HepG2 (cell line): ENCODE measurements around the gene CYP27B1.

Experiments used
- FOXK1 ChIP-seq: sonication (generic); formaldehyde crosslinking; IDR thresholded peaks from 2 replicates; pipeline ENCODE4 v1.4.0; 2020; ENCODE audit warnings: low read depth, missing genetic modification reagents, borderline replicate concordance
- HMG20A ChIP-seq: IDR thresholded peaks from 2 replicates; pipeline ENCODE4 v1.6.1; 2016; ENCODE audit warnings: borderline replicate concordance
- KLF6 ChIP-seq: IDR thresholded peaks from 2 replicates; pipeline ENCODE4 v1.8.0; 2016; ENCODE audit warnings: missing biosample characterization, missing genetic modification reagents
- PAF1 ChIP-seq: IDR thresholded peaks from 2 replicates; pipeline ENCODE4 v1.6.1; 2016; ENCODE audit warnings: missing genetic modification reagents, missing compliant biosample characterization
- POLR2A ChIP-seq, 2 experiments: IDR thresholded peaks; 2 replicates each; pipeline ENCODE4 v1.6.1; 2011; ENCODE audit warnings: low read depth in 2 of 2, low read length in 2 of 2, mild to moderate bottlenecking in 1 of 2, moderate library complexity in 1 of 2; ENCODE audit not compliant: insufficient read depth in 1 of 2
- TAF1 ChIP-seq: sonication (generic); formaldehyde crosslinking; IDR thresholded peaks from 2 replicates; pipeline ENCODE4 v1.4.0; 2020; ENCODE audit warnings: missing genetic modification reagents
- TCF12 ChIP-seq, 2 experiments: fragments of 450-650 bp in 1 of 2; sonication (generic) in 1 of 2; formaldehyde crosslinking in 1 of 2; IDR thresholded peaks; 2 replicates each; pipeline versions ENCODE4 v1.6.1 to v1.8.0; 2017 to 2022; ENCODE audit warnings: antibody characterized with exemption in 1 of 2, mild to moderate bottlenecking in 1 of 2, missing genetic modification reagents in 1 of 2, moderate library complexity in 1 of 2
- YY1 ChIP-seq: IDR thresholded peaks from 2 replicates; pipeline ENCODE4 v1.6.1; 2011; ENCODE audit warnings: low read length, low read depth, moderate library complexity, mild to moderate bottlenecking; ENCODE audit not compliant: insufficient read depth, insufficient replicate concordance
- ZBTB21 ChIP-seq: sonication (generic); formaldehyde crosslinking; IDR thresholded peaks from 2 replicates; pipeline ENCODE4 v1.4.0; 2020; ENCODE audit warnings: missing genetic modification reagents
- ZNF253 ChIP-seq: sonication (generic); formaldehyde crosslinking; IDR thresholded peaks from 2 replicates; pipeline ENCODE4 v1.8.0; 2022; ENCODE audit warnings: mild to moderate bottlenecking, missing genetic modification reagents, borderline replicate concordance
- ZNF510 ChIP-seq: sonication (generic); formaldehyde crosslinking; IDR thresholded peaks from 2 replicates; pipeline ENCODE4 v1.4.0; 2020; ENCODE audit warnings: low read depth, mild to moderate bottlenecking, missing genetic modification reagents
- ZNF615 ChIP-seq: sonication (generic); formaldehyde crosslinking; IDR thresholded peaks from 2 replicates; pipeline ENCODE4 v1.5.0; 2020; ENCODE audit warnings: mild to moderate bottlenecking, missing genetic modification reagents, borderline replicate concordance
- TF ChIP-seq, protein P1 (sequence below): sonication (generic); formaldehyde crosslinking; IDR thresholded peaks from 2 replicates; pipeline ENCODE4 v1.5.0; 2020; ENCODE audit warnings: mild to moderate bottlenecking, missing genetic modification reagents, moderate library complexity
- TF ChIP-seq, protein P2 (sequence below): sonication (generic); formaldehyde crosslinking; IDR thresholded peaks from 2 replicates; pipeline ENCODE4 v1.5.0; 2020; ENCODE audit warnings: missing genetic modification reagents

DNA sequence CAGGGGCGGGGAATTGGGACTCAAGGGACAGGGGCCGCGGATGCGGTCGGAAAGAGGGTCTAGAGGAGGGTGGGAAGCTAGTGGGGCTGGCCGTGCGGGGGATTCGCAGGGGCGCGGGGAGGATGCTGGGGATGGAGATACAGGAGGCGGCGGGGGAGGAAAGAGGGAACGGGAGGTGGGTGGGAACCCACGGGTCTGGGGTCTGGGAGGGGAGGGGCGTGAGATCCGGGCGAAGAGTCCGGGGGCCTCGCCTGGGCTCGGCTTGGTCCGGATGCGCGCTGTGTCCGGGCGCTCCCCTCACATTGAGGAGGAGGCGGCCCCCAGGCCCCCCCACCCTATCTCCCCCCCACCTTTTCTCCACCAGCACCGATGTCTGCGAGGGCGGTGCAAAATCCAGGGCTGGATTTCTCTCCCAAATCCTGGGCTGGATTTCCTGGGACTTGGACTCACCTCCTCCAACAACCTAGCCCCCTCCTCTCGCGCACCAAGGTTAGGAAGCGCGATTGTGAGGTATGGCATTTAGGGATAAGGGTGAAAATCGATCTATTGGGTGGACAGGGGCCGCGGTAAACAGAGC is 28.1 kb downstream of the CYP27B1 start, which contains the start of gene AGAP2:
- TF ChIP-seq ZNF615 (CRISPR knock-in tag) (no peak), FOXK1 (CRISPR knock-in tag) (no peak), ZBTB21 (CRISPR knock-in tag) (no peak), YY1 (no peak), KLF6 (CRISPR knock-in tag) (no peak), ZNF510 (no peak), HMG20A (CRISPR knock-in tag) (no peak), PAF1 (CRISPR knock-in tag) (no peak), TAF1 (CRISPR knock-in tag) (no peak), POLR2A (IDR thresholded peaks at IDR 0.05; ENCODE audit: insufficient read depth in 1 of 2, low read depth in 2 of 2, low read length in 2 of 2) (no peak), TCF12 (IDR thresholded peaks at IDR 0.05) (no peak), TCF12 (CRISPR knock-in tag; IDR thresholded peaks at IDR 0.05) (no peak), ZNF253 (no peak)
- TF ChIP-seq, protein P1, sequence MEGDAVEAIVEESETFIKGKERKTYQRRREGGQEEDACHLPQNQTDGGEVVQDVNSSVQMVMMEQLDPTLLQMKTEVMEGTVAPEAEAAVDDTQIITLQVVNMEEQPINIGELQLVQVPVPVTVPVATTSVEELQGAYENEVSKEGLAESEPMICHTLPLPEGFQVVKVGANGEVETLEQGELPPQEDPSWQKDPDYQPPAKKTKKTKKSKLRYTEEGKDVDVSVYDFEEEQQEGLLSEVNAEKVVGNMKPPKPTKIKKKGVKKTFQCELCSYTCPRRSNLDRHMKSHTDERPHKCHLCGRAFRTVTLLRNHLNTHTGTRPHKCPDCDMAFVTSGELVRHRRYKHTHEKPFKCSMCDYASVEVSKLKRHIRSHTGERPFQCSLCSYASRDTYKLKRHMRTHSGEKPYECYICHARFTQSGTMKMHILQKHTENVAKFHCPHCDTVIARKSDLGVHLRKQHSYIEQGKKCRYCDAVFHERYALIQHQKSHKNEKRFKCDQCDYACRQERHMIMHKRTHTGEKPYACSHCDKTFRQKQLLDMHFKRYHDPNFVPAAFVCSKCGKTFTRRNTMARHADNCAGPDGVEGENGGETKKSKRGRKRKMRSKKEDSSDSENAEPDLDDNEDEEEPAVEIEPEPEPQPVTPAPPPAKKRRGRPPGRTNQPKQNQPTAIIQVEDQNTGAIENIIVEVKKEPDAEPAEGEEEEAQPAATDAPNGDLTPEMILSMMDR (CRISPR knock-in tag) = no peak
- TF ChIP-seq, protein P2, sequence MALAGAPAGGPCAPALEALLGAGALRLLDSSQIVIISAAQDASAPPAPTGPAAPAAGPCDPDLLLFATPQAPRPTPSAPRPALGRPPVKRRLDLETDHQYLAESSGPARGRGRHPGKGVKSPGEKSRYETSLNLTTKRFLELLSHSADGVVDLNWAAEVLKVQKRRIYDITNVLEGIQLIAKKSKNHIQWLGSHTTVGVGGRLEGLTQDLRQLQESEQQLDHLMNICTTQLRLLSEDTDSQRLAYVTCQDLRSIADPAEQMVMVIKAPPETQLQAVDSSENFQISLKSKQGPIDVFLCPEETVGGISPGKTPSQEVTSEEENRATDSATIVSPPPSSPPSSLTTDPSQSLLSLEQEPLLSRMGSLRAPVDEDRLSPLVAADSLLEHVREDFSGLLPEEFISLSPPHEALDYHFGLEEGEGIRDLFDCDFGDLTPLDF (CRISPR knock-in tag) = no peak
